ENCODE data around the gene AHNAK2. TPM values are rescaled to one million over a fixed set of nuclear protein-coding genes. Genes with fewer than 3 reads are reported as not detected.

Gene AHNAK2
- total and polyA plus RNA-seq, 4 donors: 3.5 to 26.6 (median 8.1) TPM

- ATAC-seq (ENCODE audit: insufficient read depth, low FRiP score) (no peak), DNase-seq (no peak)
- no peak overlapping the region for H3K9ac ChIP-seq (ENCODE audit: insufficient read depth in 1 of 2, low read length in 2 of 2)
- H3K4me3 ChIP-seq: no peak overlapping the region
- WGBS, 2 donors: 62 to 72% methylated on average over 21 of the region's 21 CpGs
- H3K36me3 ChIP-seq (ENCODE audit: control insufficient read depth in 4 of 4, insufficient read depth in 4 of 4, low read length in 4 of 4): no peaks in the 10 kb centered on the region
- H3K27ac ChIP-seq (ENCODE audit: low read depth in 1 of 2, low read length in 1 of 2): peak overlapping the region in 1 of 2 donors; percentile 80
- H3K9me3 ChIP-seq (ENCODE audit: control insufficient read depth in 4 of 4, insufficient read depth in 3 of 4, low read length in 3 of 4): peaks cover 0 to 3% (median 0%) of the 10 kb centered on the region in 4 donors
- H3K27me3 ChIP-seq (ENCODE audit: control insufficient read depth in 3 of 3, insufficient read depth in 3 of 3, low read length in 2 of 3): no peaks in the 10 kb centered on the region
- peaks cover 2 to 38% (median 16%) of the 10 kb centered on the region in 5 donors for H3K4me1 ChIP-seq (ENCODE audit: control insufficient read depth in 5 of 5, insufficient read depth in 5 of 5, low read length in 5 of 5)
- TF ChIP-seq, protein P1, sequence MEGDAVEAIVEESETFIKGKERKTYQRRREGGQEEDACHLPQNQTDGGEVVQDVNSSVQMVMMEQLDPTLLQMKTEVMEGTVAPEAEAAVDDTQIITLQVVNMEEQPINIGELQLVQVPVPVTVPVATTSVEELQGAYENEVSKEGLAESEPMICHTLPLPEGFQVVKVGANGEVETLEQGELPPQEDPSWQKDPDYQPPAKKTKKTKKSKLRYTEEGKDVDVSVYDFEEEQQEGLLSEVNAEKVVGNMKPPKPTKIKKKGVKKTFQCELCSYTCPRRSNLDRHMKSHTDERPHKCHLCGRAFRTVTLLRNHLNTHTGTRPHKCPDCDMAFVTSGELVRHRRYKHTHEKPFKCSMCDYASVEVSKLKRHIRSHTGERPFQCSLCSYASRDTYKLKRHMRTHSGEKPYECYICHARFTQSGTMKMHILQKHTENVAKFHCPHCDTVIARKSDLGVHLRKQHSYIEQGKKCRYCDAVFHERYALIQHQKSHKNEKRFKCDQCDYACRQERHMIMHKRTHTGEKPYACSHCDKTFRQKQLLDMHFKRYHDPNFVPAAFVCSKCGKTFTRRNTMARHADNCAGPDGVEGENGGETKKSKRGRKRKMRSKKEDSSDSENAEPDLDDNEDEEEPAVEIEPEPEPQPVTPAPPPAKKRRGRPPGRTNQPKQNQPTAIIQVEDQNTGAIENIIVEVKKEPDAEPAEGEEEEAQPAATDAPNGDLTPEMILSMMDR (IDR thresholded peaks at IDR 0.05; ENCODE audit: control extremely low read depth, extremely low read depth): no peak
Observed at GRCh38 chr14:104968541-104969401, 9.4 kb downstream of the AHNAK2 start.

GRCh38 chr14:104968153-104968527 lies 10.0 kb downstream of the AHNAK2 start:
- H3K9ac ChIP-seq (ENCODE audit: insufficient read depth in 1 of 2, low read length in 2 of 2): no peak overlapping the region
- peaks cover 0 to 3% (median 0%) of the 10 kb centered on the region in 4 donors for H3K9me3 ChIP-seq (ENCODE audit: control insufficient read depth in 4 of 4, insufficient read depth in 3 of 4, low read length in 3 of 4)

GRCh38 chr14:104967386-104968152 lies 10.6 kb downstream of the AHNAK2 start:
- no peak overlapping the region for H3K9ac ChIP-seq (ENCODE audit: insufficient read depth in 1 of 2, low read length in 2 of 2)
- TF ChIP-seq, protein P1 (IDR thresholded peaks at IDR 0.05; ENCODE audit: control extremely low read depth, extremely low read depth): no peak
- H3K27ac ChIP-seq (ENCODE audit: low read depth in 1 of 2, low read length in 1 of 2): peak overlapping the region in 1 of 2 donors; percentile 80
- DNase-seq (peak; percentile 63 to 75 (median 68)), ATAC-seq (ENCODE audit: insufficient read depth, low FRiP score) (peak; percentile 25)
- no peaks in the 10 kb centered on the region for H3K36me3 ChIP-seq (ENCODE audit: control insufficient read depth in 4 of 4, insufficient read depth in 4 of 4, low read length in 4 of 4)
- peaks cover 0 to 3% (median 0%) of the 10 kb centered on the region in 4 donors for H3K9me3 ChIP-seq (ENCODE audit: control insufficient read depth in 4 of 4, insufficient read depth in 3 of 4, low read length in 3 of 4)
- no peaks in the 10 kb centered on the region for H3K27me3 ChIP-seq (ENCODE audit: control insufficient read depth in 3 of 3, insufficient read depth in 3 of 3, low read length in 2 of 3)
- 4% methylated on average over 26 to 36 of the region's 36 CpGs for WGBS, 2 donors
- H3K4me1 ChIP-seq (ENCODE audit: control insufficient read depth in 5 of 5, insufficient read depth in 5 of 5, low read length in 5 of 5): peaks cover 0 to 28% (median 16%) of the 10 kb centered on the region in 5 donors
- H3K4me3 ChIP-seq: no peak overlapping the region

More at GRCh38 chr14:104968153-104968527, 10.0 kb downstream of the AHNAK2 start:
- no peaks in the 10 kb centered on the region for H3K36me3 ChIP-seq (ENCODE audit: control insufficient read depth in 4 of 4, insufficient read depth in 4 of 4, low read length in 4 of 4)
- H3K4me1 ChIP-seq (ENCODE audit: control insufficient read depth in 5 of 5, insufficient read depth in 5 of 5, low read length in 5 of 5): peaks cover 0 to 33% (median 16%) of the 10 kb centered on the region in 5 donors
- TF ChIP-seq, protein P1 (IDR thresholded peaks at IDR 0.05; ENCODE audit: control extremely low read depth, extremely low read depth): no peak
- DNase-seq: peak; percentile 80 to 86 (median 85)
- ATAC-seq (ENCODE audit: insufficient read depth, low FRiP score): no peak
- H3K27me3 ChIP-seq (ENCODE audit: control insufficient read depth in 3 of 3, insufficient read depth in 3 of 3, low read length in 2 of 3): no peaks in the 10 kb centered on the region
- no peak overlapping the region for H3K4me3 ChIP-seq
- 13% methylated on average over 12 of the region's 12 CpGs for WGBS, 2 donors
- peak overlapping the region in 1 of 2 donors; percentile 80 for H3K27ac ChIP-seq (ENCODE audit: low read depth in 1 of 2, low read length in 1 of 2)

All from lung (tissue), 12 donors.